ENCODE data around the gene DUSP22. TPM values are rescaled to one million over a fixed set of nuclear protein-coding genes. Genes with fewer than 3 reads are reported as not detected.

Gene DUSP22
- total and polyA plus RNA-seq, 9 of the 15 experiments (the other 6 are each of a cell fraction or from before 2014, with no cell fraction given), result 9.3 to 19.4 (median 11.8) TPM

DNA sequence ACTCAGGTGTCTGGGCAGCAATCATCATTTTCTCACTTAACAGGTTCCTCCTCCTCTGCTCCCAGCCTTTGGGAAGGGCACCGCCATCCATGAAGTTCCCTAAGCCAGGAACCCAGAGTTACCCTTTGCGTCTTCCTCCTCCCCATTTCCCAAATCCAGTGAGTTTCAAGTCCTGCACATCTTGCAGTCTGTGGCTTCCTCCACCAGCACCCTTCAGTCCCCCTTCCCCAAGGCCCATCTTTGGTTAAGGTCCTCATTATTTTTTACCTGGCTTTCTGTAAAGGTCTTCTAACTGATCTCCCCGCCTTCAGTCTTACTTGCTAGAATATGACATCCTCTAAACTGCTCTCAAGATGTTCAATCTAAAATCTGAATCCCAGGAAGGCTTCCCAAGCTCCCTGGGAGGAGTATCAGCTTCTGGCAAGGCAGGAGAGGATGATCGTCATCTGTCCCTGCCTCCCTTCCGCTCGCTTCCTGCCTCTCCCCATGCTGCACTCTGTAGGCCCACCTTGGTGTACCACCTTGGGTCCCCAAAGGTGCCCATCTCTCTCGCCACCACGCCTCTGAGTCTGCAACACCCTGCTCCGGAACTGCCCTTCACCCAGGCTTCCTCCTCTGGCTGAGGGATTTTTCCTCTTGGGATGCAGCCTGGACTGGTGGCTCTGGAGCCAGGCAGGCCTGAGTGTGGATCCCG, 11.4 kb upstream of the DUSP22 start:
- no peaks in the 10 kb centered on the region for H3K4me1 ChIP-seq (replicated peaks in 1 of 2; ENCODE audit: control insufficient read depth in 2 of 2, insufficient read depth in 2 of 2, low read length in 2 of 2)
- no peaks in the 10 kb centered on the region for H3K9me1 ChIP-seq (ENCODE audit: control insufficient read depth, insufficient read depth, low read length)
- in situ Hi-C loops (cut with MboI) (no loop called here), intact Hi-C loops (cut with micrococcal nuclease) (no loop called here)
- 2% methylated on average over 10 of the region's 10 CpGs for WGBS (ENCODE audit: insufficient coverage, low coverage, missing lambda C conversion rate)
- H2AFZ ChIP-seq (ENCODE audit: low read depth, low read length), result no peak overlapping the region
- no peak overlapping the region for H3K4me2 ChIP-seq (ENCODE audit: insufficient read depth, low read length)
- TF ChIP-seq, protein P1, sequence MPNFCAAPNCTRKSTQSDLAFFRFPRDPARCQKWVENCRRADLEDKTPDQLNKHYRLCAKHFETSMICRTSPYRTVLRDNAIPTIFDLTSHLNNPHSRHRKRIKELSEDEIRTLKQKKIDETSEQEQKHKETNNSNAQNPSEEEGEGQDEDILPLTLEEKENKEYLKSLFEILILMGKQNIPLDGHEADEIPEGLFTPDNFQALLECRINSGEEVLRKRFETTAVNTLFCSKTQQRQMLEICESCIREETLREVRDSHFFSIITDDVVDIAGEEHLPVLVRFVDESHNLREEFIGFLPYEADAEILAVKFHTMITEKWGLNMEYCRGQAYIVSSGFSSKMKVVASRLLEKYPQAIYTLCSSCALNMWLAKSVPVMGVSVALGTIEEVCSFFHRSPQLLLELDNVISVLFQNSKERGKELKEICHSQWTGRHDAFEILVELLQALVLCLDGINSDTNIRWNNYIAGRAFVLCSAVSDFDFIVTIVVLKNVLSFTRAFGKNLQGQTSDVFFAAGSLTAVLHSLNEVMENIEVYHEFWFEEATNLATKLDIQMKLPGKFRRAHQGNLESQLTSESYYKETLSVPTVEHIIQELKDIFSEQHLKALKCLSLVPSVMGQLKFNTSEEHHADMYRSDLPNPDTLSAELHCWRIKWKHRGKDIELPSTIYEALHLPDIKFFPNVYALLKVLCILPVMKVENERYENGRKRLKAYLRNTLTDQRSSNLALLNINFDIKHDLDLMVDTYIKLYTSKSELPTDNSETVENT (CRISPR knock-in tag; IDR thresholded peaks at IDR 0.05), result no peak
- no peak for TF ChIP-seq SMAD2 (IDR thresholded peaks at IDR 0.05; ENCODE audit: low read depth, low read length)
- no peak for TF ChIP-seq TCFL5 (CRISPR knock-in tag; conservative IDR thresholded peaks at IDR 0.05)
- TF ChIP-seq, protein P2, sequence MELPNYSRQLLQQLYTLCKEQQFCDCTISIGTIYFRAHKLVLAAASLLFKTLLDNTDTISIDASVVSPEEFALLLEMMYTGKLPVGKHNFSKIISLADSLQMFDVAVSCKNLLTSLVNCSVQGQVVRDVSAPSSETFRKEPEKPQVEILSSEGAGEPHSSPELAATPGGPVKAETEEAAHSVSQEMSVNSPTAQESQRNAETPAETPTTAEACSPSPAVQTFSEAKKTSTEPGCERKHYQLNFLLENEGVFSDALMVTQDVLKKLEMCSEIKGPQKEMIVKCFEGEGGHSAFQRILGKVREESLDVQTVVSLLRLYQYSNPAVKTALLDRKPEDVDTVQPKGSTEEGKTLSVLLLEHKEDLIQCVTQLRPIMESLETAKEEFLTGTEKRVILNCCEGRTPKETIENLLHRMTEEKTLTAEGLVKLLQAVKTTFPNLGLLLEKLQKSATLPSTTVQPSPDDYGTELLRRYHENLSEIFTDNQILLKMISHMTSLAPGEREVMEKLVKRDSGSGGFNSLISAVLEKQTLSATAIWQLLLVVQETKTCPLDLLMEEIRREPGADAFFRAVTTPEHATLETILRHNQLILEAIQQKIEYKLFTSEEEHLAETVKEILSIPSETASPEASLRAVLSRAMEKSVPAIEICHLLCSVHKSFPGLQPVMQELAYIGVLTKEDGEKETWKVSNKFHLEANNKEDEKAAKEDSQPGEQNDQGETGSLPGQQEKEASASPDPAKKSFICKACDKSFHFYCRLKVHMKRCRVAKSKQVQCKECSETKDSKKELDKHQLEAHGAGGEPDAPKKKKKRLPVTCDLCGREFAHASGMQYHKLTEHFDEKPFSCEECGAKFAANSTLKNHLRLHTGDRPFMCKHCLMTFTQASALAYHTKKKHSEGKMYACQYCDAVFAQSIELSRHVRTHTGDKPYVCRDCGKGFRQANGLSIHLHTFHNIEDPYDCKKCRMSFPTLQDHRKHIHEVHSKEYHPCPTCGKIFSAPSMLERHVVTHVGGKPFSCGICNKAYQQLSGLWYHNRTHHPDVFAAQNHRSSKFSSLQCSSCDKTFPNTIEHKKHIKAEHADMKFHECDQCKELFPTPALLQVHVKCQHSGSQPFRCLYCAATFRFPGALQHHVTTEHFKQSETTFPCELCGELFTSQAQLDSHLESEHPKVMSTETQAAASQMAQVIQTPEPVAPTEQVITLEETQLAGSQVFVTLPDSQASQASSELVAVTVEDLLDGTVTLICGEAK (IDR thresholded peaks at IDR 0.05), result no peak
- TF ChIP-seq, protein P2 (CRISPR knock-in tag; IDR thresholded peaks at IDR 0.05), result no peak
- ATAC-seq (no peak), DNase-seq (ENCODE audit: extremely low read depth in 1 of 4, low spot score in 3 of 4) (no peak), FAIRE-seq (no peak)
- peaks cover 36 to 51% of the 10 kb centered on the region in 2 experiments for H3K27me3 ChIP-seq (ENCODE audit: control insufficient read depth in 2 of 2, insufficient read depth in 2 of 2, low read length in 2 of 2)
- no peaks in the 10 kb centered on the region; the same call in 1 of the 2 replicates for H4K20me1 ChIP-seq (replicated peaks; ENCODE audit: control insufficient read depth, insufficient read depth, low read length)
- no peak overlapping the region for H3K9ac ChIP-seq (ENCODE audit: insufficient read depth in 1 of 2, low read depth in 2 of 2, low read length in 2 of 2)
- POLR2A ChIA-PET, result no interaction called here
- no peaks in the 10 kb centered on the region for H3K36me3 ChIP-seq (ENCODE audit: control insufficient read depth, insufficient read depth, low read length)
- no TSS peak for BruUV-seq (replicated peaks)
- CTCF ChIA-PET (ENCODE audit: low intra/inter-chr PET ratio), result no interaction called here
- no peak overlapping the region for H3K27ac ChIP-seq (ENCODE audit: extremely low read depth, low read depth, low read length)
- H3K4me3 ChIP-seq, result no peak overlapping the region
- H3K79me2 ChIP-seq (ENCODE audit: control insufficient read depth, insufficient read depth, low read length), result no peaks in the 10 kb centered on the region
- no peaks in the 10 kb centered on the region for H3K9me3 ChIP-seq (replicated peaks; ENCODE audit: control insufficient read depth, insufficient read depth, low read depth, low read length)
